G401 (cell line): Measurements from ENCODE around the gene HIPK4. TPM values are rescaled to one million over a fixed set of nuclear protein-coding genes. Genes with fewer than 3 reads are reported as not detected.
"Not testable (repeated sequence)": the region's sequence is repeated elsewhere in the genome, so short reads cannot be mapped to it uniquely, and the experiment has no call there.

Experiments
- DNase-seq: peaks from one replicate; pipeline ENCODE4 v3.0.0-alpha.2; 2015; ENCODE audit warnings: low spot score
- in situ Hi-C: cut with HindIII; loops from 2 replicates; pipeline ENCODE4 v1.10.0; 2016; ENCODE audit warnings: low sequenced_read_pairs, mixed read lengths
- total RNA-seq: library from RNA; depleted of rRNA; stranded (reverse); fragments of >200 nt; shearing (Covaris generic); gene quantifications from 2 replicates; pipeline ENCODE4 v1.2.3, GENCODE V29; 2014

The HIPK4 gene
- total RNA-seq, 1 experiment from 2014 or later = not detected

DNA sequence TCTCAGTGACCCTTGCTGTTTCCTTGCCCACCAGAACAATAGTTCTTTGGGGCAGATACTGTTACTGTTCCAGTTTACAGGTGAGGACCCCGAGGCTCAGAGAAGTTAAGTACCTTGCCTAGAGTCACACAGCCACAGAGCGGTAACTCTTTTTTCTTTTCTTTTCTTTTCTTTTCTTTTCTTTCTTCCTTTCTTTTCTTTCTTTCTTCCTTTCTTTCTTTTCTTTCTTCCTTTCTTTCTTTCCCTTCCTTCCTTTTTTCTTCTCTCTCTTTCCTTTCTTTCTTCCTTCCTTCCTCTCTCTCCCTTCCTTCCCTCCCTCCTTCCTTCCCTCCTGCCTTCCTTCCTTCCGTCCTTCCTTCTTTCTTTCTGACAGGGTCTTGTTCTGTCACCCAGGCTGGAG lies 28.1 kb upstream of the HIPK4 start:
- in situ Hi-C loops = no loop called here

DNA sequence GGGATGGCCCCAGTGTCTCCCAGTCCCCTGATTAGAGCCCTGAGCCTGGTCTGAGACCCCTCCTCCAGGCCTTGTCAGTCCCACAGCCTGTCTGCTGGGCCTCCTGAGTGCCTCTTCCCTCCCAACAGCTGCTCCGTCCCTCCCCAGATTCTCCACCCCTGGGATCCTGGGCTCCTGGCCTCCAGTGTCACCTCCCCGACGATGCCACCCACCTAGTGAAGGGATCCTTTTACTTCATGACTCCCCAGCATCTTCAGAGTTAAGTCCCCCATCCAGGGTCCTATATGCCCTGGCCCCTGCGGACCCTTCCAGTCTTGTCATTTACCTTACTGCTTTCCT lies 27.6 kb upstream of the HIPK4 start:
- DNase-seq = no peak
- in situ Hi-C loops = no loop called here

More for the DNA sequence above, 28.1 kb upstream of the HIPK4 start:
- DNase-seq = no peak

DNA sequence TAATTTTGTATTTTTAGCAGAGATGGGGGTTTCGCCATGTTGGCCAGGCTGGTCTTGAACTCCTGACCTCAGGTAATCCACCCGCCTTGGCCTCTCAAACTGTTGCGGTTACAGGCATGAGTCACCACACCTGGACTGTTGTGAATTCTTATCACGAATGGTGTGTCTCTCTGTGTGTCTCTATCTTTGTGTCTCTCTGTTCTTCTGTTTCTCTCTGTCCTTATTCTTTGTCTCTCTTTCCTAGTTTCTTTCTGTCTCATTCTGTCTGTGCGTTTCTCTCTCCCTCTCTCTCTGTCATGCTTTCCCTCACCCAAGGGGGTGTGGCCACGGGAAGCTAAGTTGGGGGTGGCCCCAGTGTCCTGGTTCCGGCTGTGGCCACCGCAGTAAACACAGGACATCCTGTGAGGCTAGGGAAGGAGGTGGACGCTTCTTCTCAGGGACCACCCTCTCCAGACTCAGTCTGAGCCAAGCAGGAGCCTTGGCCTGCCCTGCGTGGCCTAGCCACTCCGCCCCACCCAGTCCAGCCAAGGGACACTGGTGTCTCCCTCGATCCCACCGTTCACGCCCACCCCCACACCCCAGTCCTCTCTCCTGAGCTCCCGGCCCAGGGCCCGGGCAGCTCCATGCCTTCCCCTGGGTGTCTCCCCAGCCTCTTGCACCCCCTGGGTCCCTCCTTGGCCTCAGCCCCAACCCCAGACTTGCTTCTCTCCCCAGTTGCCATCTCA lies 27.1 kb upstream of the HIPK4 start:
- in situ Hi-C loops = no loop called here
- peak; percentile 41 for DNase-seq

DNA sequence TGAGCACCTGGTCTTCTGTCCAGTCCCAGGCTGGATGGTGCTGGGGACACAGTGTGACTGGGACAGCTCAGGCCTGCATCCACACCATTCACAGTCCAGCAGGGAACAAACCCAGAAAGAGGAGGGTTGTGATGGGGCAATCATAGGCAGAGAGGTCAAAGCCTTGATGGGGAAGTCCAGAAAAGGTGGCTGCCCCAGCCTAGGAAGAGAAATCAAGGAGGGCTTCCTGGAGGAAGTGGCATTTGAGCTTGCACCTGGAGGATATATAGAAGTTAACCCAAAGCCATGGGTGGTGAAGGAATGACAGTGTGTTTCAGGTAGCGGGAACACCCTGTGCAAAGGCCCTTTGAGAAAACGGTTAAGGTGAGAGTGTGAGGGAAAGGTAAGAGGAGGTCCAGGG lies 25.8 kb upstream of the HIPK4 start:
- in situ Hi-C loops = no loop called here
- no peak for DNase-seq

DNA sequence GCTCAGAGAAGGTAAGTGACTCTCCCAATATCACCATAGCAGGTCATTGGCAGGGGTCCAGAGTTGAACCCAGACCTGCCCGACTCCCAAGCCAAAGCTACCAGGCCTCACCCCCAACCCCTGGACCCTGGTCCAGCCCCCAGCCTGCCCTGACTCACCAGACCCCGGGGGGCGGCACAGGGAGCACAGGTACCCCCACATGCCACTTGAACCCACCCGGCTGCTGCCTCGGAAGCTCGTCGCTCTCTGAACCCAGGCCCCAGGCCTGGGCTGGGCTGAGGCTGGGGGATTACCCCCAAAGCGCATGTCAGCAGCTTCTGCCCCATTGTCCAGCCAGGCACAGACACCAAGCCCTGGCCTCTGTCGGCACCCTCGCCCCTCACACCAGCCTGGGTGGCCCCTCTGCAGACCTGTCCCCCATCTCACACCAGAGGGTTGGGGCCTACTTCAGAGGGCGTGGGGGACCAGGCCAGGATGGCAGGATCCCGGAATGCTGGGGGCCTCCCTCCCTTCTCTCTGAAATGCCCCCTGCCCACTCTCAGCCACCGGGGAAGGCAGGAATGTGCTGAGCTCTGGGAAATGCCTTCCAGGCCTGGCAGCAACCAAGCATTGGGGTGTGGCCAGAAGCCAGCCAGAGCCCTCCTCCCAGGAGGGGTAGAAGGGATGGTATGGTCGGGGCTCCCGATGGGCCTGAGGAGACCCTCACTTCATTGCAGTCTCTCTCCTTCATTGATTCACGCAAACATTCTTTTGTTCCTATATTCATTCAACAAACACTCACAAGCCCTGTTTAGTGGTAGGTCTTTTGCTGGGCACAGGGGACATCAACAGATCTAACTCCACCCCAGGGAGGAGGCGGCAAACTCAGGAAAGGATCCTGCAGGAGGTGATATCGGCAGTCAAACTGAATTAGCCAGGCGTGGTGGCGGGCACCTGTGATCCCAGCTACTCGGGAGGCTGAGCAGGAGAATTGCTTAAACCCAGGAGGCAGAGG lies 24.9 kb upstream of the HIPK4 start:
- no peak for DNase-seq
- in situ Hi-C loops = no loop called here

DNA sequence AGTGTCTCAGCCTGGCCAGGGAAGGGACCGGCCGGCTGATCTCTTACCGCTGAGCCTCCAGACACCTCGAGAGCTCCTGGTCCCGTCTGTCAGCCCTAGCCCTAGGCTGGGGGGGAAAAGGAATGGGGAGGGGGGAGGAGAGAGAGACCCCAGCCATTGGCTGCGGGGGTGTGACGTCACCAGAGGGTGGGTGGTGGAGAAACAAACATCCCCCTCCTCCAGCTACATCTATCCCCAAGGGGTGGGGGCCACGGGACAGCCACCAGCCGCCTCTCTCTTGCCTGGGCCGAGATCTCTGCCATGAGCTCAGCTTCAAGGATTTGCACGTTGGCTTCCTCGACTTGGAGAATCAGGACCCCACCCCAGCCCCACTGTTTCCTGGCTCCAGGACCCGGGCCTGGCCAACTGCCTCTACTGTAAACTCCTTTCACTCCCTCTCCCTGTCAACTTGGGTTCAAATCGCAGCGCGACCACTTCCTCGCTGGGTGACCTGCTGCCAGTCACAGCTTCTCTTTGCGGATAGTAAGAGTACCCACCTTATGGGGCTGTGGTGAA lies 23.4 kb upstream of the HIPK4 start, which contains the start of gene PRX:
Gene PRX (minus strand): TSS at position 88 of the 555 bp plus-strand sequence. CDS start 5,446 bp downstream, outside the sequence.
- in situ Hi-C loops = no loop called here

DNA sequence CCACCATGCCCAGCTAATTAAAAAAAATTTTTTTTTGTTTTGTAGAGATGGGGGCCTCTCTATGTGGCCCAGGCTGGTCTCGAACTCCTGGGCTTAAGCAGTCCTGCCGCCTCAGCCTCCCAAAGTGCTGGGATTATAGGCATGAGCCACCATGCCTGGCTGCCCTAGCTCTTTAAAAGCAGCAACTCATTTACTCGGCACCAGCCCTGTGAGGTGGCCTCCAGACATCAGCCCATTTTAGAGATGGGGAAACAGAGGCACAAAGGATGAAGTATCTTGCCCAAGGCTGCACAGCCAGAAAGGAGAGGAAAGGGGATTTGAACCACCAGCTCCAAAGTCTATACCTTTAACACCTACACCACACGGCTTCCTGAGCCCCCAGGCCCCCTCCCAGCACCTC lies 22.9 kb upstream of the HIPK4 start:
- in situ Hi-C loops = no loop called here
- no peak for DNase-seq

More for the DNA sequence above, 23.4 kb upstream of the HIPK4 start, which contains the start of gene PRX:
- DNase-seq = no peak

DNA sequence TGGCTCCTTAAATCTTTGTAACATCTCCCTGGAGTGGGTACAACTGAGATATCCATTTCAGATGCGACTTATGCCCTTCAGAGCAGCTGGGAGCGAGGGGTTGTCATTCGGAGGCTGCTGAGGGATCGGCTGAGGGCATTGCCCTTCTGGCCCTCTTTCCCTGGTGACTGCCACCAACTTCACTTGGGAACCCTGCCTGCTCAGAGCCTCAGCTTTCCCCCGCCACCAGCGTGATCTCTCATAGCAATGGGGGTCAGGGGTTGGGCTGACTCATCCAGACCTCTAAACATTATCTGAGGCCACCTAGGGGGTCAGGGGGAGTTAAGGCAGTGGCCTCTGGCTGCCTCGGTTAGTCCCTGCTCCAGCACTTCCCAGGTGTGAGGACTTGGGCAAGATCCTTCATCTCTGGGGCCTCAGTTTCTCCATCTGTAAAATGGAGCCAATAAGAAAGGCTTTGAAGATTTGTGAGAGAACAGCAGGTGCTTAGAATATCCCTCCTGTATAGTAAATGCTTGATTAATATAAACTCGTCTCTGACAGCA lies 22.0 kb upstream of the HIPK4 start:
- in situ Hi-C loops = no loop called here
- no peak for DNase-seq

DNA sequence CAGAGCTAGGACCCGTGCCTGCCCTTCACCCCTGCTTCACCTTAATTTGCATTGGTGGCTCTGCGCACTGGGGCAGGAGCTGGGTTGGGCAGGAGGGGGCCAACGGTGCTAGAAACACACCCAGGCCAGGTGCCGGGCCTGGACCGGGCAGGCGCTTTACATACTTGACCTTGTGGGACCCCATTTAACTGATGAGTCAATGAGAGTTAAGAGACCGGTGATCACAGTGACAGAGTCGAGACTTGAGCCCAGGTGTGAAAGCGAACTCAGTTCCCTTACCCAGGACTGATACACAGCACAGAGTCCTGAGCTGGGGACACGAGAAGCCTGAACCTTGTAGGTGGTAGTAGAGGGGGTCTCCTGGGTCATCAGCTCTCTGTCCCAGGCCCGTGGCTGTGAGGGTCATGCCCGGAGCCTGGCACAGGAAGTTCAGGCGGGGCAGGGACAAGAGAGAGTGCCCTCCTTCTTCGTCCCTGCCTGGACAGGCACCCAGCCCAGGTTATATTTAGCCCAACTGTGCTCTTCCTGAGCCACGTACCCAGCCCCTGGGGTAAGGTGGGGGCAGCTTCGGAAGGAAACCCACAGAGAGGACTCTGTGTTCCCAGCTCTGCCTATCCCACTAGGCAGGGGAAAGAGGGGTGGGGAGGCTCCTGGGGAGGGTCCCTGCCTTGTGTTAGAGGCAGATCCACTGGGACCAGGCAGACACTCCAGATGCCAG lies 21.3 kb upstream of the HIPK4 start:
- no peak for DNase-seq
- in situ Hi-C loops = no loop called here

DNA sequence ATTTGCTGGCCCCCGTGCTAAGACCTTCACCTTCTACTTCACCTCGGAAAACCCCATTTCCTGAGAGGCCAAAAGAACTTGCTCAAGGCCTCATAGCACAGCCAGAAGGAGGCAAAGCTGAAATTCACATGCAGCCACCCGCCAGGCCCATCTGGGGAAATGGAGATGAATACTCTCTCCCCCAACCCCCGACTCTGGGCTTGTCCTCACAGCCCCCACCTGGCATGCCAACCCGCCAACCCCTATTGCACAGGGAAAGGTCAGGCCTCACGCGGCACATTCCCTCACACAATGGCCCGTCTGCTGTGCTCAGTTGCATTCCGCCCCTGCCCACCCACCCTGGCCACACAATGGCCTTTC lies 20.0 kb upstream of the HIPK4 start:
- in situ Hi-C loops = no loop called here
- DNase-seq = no peak

DNA sequence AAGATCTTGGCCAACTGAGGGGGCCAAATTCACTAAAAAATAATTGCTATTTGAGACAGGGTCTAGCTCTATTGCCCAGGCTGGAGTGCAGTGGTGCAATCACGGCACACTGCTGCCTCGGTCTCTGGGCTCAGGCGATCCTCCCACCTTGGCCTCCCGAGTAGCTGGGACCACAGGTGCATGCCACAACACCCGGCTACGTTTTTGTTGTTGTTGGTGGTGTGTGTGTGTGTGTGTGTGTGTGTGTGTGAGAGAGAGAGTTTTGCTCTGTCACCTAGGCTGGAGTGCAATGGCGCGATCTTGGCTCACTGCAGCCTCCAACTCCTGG lies 18.6 kb upstream of the HIPK4 start:
- in situ Hi-C loops = not testable (repeated sequence)

DNA sequence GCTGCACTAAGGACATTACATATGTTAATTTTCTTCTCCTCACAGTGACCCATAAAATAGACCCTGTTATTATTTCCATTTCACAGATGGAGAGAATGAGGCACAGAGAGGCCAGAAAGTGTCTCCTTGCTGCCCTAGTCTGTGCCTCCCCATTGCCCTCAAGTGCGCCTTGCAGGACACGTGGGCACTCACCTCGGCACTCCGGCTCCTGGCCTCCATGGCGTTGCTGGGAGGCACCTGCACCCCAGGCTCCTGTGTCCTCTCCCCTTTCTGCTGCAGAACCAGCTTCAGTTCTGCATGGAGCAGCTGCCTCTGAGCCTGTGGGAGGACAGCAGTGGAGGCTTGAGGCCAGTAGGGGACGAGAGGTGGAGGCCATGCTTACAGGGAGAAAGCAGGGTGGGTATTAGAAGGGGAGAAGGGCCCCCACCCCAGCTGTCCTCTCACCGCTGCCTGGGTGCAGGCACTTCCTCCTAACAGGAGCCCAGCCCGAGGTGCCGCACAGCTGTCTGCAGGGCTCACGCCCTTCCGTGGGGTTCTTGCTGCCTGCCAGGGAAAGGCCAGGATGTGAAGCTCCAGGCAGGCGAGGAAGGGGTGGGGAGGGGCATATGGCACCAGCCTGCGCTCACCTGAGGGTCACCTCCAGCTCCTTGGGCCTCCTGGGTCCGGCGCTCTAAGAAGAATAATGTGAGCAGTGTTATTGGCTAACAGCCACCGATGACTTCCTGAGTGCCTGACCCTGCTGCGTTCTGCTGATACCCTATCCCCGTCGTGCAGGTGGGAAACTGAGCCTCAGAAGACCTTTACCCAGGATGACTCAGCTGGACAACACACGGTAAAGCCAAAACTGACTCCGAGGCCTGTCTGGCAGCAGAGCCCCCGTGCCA lies 18.0 kb upstream of the HIPK4 start:
- in situ Hi-C loops = no loop called here
- no peak for DNase-seq

More for the DNA sequence above, 18.6 kb upstream of the HIPK4 start:
- not testable (repeated sequence) for DNase-seq

DNA sequence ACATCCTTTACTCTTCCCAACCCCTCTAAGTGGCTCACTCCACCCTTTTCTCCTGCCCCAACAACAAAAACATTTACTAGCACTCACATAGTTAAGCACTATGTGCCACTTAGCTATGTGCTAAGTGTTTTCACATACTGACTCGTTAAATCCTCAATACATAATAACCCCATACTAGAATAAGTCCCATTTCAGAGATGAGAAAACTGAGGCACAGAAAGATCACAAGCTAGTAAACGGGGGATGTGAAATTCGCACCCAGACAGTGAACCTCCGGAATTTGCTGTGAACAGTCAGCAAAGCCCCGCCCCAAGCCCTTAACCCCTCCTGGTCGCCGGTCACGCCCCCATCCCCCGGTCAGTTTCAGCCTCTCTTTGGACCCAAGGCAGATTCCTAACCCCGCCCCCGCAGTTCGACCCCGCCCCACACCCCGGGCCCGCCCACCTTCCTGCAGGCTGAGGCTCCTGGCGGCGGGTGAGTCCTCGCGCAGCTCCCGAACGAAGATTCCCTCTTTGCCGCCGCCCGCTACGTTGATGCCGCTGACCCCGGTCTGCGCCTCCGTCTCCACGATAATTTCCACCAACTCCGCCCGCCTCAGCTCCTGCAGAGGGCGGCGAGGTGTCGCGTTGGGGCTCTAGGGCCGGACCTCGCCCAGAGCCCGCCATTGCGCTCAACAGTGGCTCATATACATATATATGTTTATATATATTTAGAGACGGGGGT lies 13.4 kb upstream of the HIPK4 start:
- in situ Hi-C loops = no loop called here

DNA sequence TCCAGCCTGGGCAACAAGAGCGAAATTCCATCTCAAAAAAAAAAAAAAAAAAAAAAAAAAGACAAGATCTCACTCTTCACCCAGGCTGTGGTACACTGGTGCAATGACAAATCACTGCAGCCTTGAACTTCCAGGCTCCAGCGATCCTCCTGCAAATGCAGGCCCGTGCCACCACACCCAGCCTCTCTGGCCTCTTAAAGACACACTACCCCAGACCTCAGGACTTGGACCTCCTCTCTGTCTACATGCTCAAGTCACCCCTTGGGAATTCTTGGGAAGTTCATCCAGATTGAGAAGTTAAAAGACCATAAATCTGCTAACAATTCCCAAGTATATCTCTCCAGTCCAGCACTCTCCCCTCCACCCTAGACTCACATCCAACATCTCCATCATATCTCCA lies 10.6 kb upstream of the HIPK4 start:
- in situ Hi-C loops = no loop called here
- DNase-seq = no peak

More for the DNA sequence above, 13.4 kb upstream of the HIPK4 start:
- peak; percentile 48 for DNase-seq

DNA sequence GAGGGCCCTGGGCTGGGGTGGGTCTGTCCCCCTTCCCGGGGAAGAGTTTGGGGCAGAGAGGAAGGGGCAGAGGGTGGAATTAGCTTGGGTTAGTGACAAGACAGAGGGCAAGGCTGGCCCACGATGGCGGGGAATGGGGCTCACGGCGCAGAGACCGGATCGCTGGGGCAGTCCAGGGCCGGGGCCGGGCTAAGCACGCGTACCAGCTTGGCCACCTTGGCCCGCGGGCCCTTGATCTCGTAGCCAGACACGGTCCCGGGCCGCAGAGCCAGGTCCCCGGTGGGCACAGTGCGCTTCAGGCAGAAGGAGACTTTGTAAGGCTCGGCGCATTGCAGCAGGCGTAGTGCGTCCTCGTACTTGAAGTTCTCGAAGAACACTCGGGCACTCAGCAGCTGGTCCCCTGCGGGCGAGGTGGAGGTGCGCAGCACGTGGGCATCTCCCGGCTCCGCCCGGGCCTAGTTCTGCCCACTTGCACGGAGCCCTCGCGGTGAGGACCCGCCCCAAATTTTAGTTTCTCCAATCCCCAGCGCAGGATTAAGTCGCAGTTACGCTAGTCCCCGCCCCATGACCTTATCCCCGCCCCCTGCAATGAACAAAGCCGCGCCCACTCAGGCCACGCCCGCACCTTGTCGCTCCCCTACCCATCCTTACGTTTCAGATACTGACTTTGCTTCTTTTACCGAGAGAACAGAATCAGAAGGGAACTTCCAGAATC lies 8.6 kb upstream of the HIPK4 start:
- in situ Hi-C loops = no loop called here
- no peak for DNase-seq

DNA sequence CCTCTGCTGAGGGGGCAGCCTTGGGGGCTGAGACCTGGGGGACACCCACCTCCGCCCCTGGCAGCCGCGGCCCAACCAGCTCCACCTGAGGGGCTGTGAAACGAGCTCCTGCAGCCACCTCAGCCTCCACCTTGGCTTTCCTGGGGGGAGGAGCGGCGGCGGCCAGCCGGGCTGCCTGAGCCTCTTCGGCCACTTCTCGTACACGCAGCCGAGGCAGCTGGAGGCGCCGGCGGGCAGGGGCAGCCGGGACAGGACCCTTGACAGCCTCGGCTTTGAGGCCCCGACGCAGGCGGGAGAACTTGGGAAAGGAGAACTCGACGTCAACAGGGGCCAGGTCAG lies 7.6 kb upstream of the HIPK4 start:
- in situ Hi-C loops = no loop called here

DNA sequence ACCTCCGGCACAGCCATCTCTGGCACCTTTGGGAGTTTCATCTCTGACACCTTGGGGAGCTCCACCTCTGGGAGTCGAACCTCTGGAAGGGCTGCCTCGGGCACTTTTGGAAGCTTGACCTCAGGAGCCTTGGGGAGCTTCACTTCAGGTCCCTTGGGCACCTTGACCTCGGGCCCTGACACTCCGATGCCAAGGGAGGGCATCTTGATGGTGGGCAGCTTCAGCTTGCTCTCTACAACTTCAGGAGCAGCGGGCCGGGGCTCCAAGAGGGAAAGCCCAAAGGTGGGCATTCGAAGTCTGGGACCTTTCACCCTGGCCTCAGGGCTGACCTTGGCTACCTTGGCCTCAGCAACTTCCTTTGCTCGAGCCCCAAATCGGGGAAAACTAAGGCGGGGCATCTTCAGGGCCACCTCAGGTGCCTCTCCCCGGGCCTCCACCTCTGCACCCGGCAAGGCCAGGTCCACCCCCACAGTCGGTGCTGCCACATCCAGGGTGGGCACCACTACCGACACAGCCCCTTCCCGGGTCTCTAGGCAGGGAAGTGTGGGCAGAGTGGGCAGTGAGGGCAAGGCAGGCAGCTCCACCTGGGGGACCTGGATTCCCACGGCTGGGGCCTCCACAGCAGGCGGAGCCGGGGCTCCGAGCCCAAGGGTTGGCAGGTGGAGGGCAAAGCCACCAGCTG lies 7.0 kb upstream of the HIPK4 start:
- in situ Hi-C loops = no loop called here
- DNase-seq = no peak

More for the DNA sequence above, 7.6 kb upstream of the HIPK4 start:
- no peak for DNase-seq
